H9 (cell line): ENCODE results near the gene CUEDC2. TPM values are rescaled to one million over a fixed set of nuclear protein-coding genes. Genes with fewer than 3 reads are reported as not detected.

Experiments used
- DNase-seq: peaks from one replicate; pipeline ENCODE4 v3.0.0-alpha.2; 2017
- H2AFZ ChIP-seq: one replicate; pipeline ENCODE4 v1.6.1; 2013; ENCODE audit warnings: mild to moderate bottlenecking, low read length, control low read depth, moderate library complexity
- H2AK5ac ChIP-seq: 2 replicates; pipeline ENCODE4 v1.6.1; 2013; ENCODE audit warnings: low read length, control low read depth, mixed read lengths; ENCODE audit not compliant: insufficient read length
- H2BK120ac ChIP-seq: one replicate; pipeline ENCODE4 v1.6.1; 2013; ENCODE audit warnings: low read depth, mild to moderate bottlenecking, low read length, control low read depth, inconsistent platforms; ENCODE audit not compliant: poor library complexity, severe bottlenecking
- H2BK12ac ChIP-seq: 2 replicates; pipeline ENCODE4 v1.6.1; 2013; ENCODE audit warnings: low read length, control low read depth, mixed read lengths, low read depth; ENCODE audit not compliant: insufficient read length
- H2BK15ac ChIP-seq: 2 replicates; pipeline ENCODE4 v1.6.1; 2013; ENCODE audit warnings: low read depth, low read length, control low read depth
- H2BK20ac ChIP-seq: one replicate; pipeline ENCODE4 v1.6.1; 2013; ENCODE audit warnings: low read depth, mild to moderate bottlenecking, low read length, control low read depth, inconsistent platforms; ENCODE audit not compliant: poor library complexity, severe bottlenecking
- H2BK5ac ChIP-seq: 2 replicates; pipeline ENCODE4 v1.6.1; 2013; ENCODE audit warnings: low read length, control low read depth, mixed read lengths; ENCODE audit not compliant: insufficient read length
- H3K14ac ChIP-seq: 2 replicates; pipeline ENCODE4 v1.6.1; 2013; ENCODE audit warnings: low read length, control low read depth; ENCODE audit not compliant: insufficient read depth
- H3K18ac ChIP-seq: 2 replicates; pipeline ENCODE4 v1.6.1; 2013; ENCODE audit warnings: low read depth, mild to moderate bottlenecking, mixed read lengths, low read length, control low read depth; ENCODE audit not compliant: insufficient read length
- H3K23ac ChIP-seq: 2 replicates; pipeline ENCODE4 v1.6.1; 2013; ENCODE audit warnings: low read length, control low read depth, mixed read lengths, low read depth; ENCODE audit not compliant: insufficient read length
- H3K23me2 ChIP-seq: 2 replicates; pipeline ENCODE4 v1.6.1; 2013; ENCODE audit warnings: low read depth, mild to moderate bottlenecking, mixed read lengths, low read length, control low read depth; ENCODE audit not compliant: insufficient read length, poor library complexity, severe bottlenecking
- H3K27ac ChIP-seq: 2 replicates; pipeline ENCODE4 v1.5.1; 2013; ENCODE audit warnings: low read length, control low read depth, mixed read lengths, low read depth; ENCODE audit not compliant: insufficient read length
- H3K27me3 ChIP-seq: 2 replicates; pipeline ENCODE4 v1.6.1; 2013; ENCODE audit warnings: low read length, control low read depth, inconsistent platforms; ENCODE audit not compliant: insufficient read depth
- H3K4ac ChIP-seq: 2 replicates; pipeline ENCODE4 v1.6.1; 2013; ENCODE audit warnings: low read depth, mild to moderate bottlenecking, control low read depth, inconsistent platforms, low read length, moderate library complexity
- H3K4me1 ChIP-seq: 2 replicates; pipeline ENCODE4 v1.6.1; 2013; ENCODE audit warnings: low read length, control low read depth, inconsistent platforms; ENCODE audit not compliant: insufficient read depth
- H3K4me2 ChIP-seq: 2 replicates; pipeline ENCODE4 v1.6.1; 2013; ENCODE audit warnings: low read length, control low read depth, mixed read lengths; ENCODE audit not compliant: insufficient read length, insufficient read depth
- H3K56ac ChIP-seq: 2 replicates; pipeline ENCODE4 v1.6.1; 2013; ENCODE audit warnings: low read depth, mild to moderate bottlenecking, mixed read lengths, low read length, control low read depth; ENCODE audit not compliant: insufficient read length
- H3K79me1 ChIP-seq: 2 replicates; pipeline ENCODE4 v1.6.1; 2013; ENCODE audit warnings: low read depth, mild to moderate bottlenecking, moderate library complexity, low read length, control low read depth, inconsistent platforms; ENCODE audit not compliant: insufficient read depth, poor library complexity, severe bottlenecking
- H3K79me2 ChIP-seq: 2 replicates; pipeline ENCODE4 v1.6.1; 2013; ENCODE audit warnings: low read length, control low read depth, inconsistent platforms; ENCODE audit not compliant: insufficient read depth
- H3K9ac ChIP-seq: 2 replicates; pipeline ENCODE4 v1.6.1; 2013; ENCODE audit warnings: low read length, control low read depth, mixed read lengths; ENCODE audit not compliant: insufficient read length; ENCODE audit errors: extremely low read depth
- H3K9me3 ChIP-seq: one replicate; pipeline ENCODE4 v1.6.1; 2013; ENCODE audit warnings: low read depth, low read length, inconsistent platforms; ENCODE audit not compliant: control insufficient read depth
- H3T11ph ChIP-seq: one replicate; pipeline ENCODE4 v1.6.1; 2013; ENCODE audit warnings: mild to moderate bottlenecking, low read length, control low read depth, inconsistent platforms
- H4K20me1 ChIP-seq: one replicate; pipeline ENCODE4 v1.6.1; 2013; ENCODE audit not compliant: control insufficient read depth, insufficient read length, insufficient read depth
- H4K5ac ChIP-seq: 2 replicates; pipeline ENCODE4 v1.6.1; 2013; ENCODE audit warnings: low read depth, mild to moderate bottlenecking, mixed read lengths, low read length, control low read depth; ENCODE audit not compliant: insufficient read length
- H4K8ac ChIP-seq: replicated peaks from 2 replicates; pipeline ENCODE4 v1.6.1; 2013; ENCODE audit warnings: low read length, control low read depth, mixed read lengths, low read depth; ENCODE audit not compliant: insufficient read length
- H4K91ac ChIP-seq: 2 replicates; pipeline ENCODE4 v1.6.1; 2013; ENCODE audit warnings: low read depth, mild to moderate bottlenecking, moderate library complexity, mixed read lengths, low read length, control low read depth; ENCODE audit not compliant: insufficient read length
- H3K27ac Mint-ChIP-seq, 3 experiments: 2 replicates in 2 of 3; 3 replicates in 1 of 3; pipeline ENCODE4 v1.8.0; 2020 to 2021; ENCODE audit warnings: mixed read lengths in 3 of 3, mild to moderate bottlenecking in 1 of 3, moderate library complexity in 1 of 3
- H3K27me3 Mint-ChIP-seq: 2 replicates; pipeline ENCODE4 v1.8.0; 2021; ENCODE audit warnings: low read depth, mild to moderate bottlenecking, moderate library complexity, mixed read lengths
- H3K36me3 Mint-ChIP-seq, 3 experiments: 2 replicates in 2 of 3; 3 replicates in 1 of 3; pipeline ENCODE4 v1.8.0; 2020 to 2021; ENCODE audit warnings: low read depth in 3 of 3, mixed read lengths in 3 of 3; ENCODE audit not compliant: insufficient read depth in 1 of 3
- H3K4me1 Mint-ChIP-seq, 2 experiments: 2 replicates each; pipeline ENCODE4 v1.8.0; 2020; ENCODE audit warnings: mixed read lengths in 2 of 2
- H3K4me3 Mint-ChIP-seq, 2 experiments: 2 replicates in 1 of 2; 3 replicates in 1 of 2; pipeline ENCODE4 v1.8.0; 2020 to 2021; ENCODE audit warnings: mild to moderate bottlenecking in 2 of 2, mixed read lengths in 2 of 2, moderate library complexity in 1 of 2
- H3K9me3 Mint-ChIP-seq, 2 experiments: 2 replicates in 1 of 2; 3 replicates in 1 of 2; pipeline ENCODE4 v1.8.0; 2020; ENCODE audit warnings: mild to moderate bottlenecking in 2 of 2, mixed read lengths in 2 of 2, moderate library complexity in 1 of 2
- CTCF ChIP-seq: fragments of 200-600 bp; sonication (generic); conservative IDR thresholded peaks from 3 replicates; pipeline ENCODE4 v1.8.0; 2021; ENCODE audit warnings: antibody characterized with exemption, mild to moderate bottlenecking
- WGBS: extraction: QIAGEN DNeasy Blood & Tissue Kit; methylation state at CpG from one replicate; pipeline ENCODE4 v1.1.7; 2013; ENCODE audit warnings: missing lambda C conversion rate, low lambda C conversion rate, mixed read lengths; ENCODE audit not compliant: insufficient read length; ENCODE audit errors: extremely low coverage; 5-methylcytosine and 5-hydroxymethylcytosine counted together
- total RNA-seq: library from RNA; stranded (reverse); gene quantifications from 2 replicates; pipeline ENCODE4 v1.2.1, GENCODE V29; 2021

The CUEDC2 gene
- total RNA-seq, 1 experiment from 2014 or later = 41.2 TPM

GRCh38 chr10:102473445-102474331, 41.3 kb upstream of the CUEDC2 start:
- H3K27me3 ChIP-seq = no peaks in the 10 kb centered on the region
- WGBS = no CpG with 5 or more reads among the region's 27 CpGs
- H3K4me3 Mint-ChIP-seq = no peak overlapping the region

More at GRCh38 chr10:102473445-102474331, 41.3 kb upstream of the CUEDC2 start:
- Histone ChIP-seq H4K20me1 (no peaks in the 10 kb centered on the region), H3K23ac (no peak overlapping the region), H3K9ac (no peak overlapping the region), H3K79me1 (no peaks in the 10 kb centered on the region), H3K4me1 (no peaks in the 10 kb centered on the region), H3K18ac (no peak overlapping the region), H3K14ac (no peak overlapping the region), H2BK15ac (no peak overlapping the region), H2BK20ac (no peak overlapping the region), H2AFZ (no peak overlapping the region), H3K4me2 (no peak overlapping the region), H2BK120ac (no peak overlapping the region), H2BK12ac (no peak overlapping the region), H3K79me2 (no peaks in the 10 kb centered on the region), H3K23me2 (no peaks in the 10 kb centered on the region), H3K9me3 (no peaks in the 10 kb centered on the region), H4K91ac (no peak overlapping the region), H3T11ph (no peak overlapping the region), H4K8ac (no peak overlapping the region), H2BK5ac (no peak overlapping the region), H4K5ac (no peak overlapping the region), H3K4ac (no peak overlapping the region), H2AK5ac (no peak overlapping the region), H3K27ac (no peak overlapping the region), H3K56ac (no peak overlapping the region)
- no peaks in the 10 kb centered on the region for H3K9me3 Mint-ChIP-seq
- DNase-seq = no peak
- no peak for TF ChIP-seq CTCF
- peaks cover 7 to 21% (median 17%) of the 10 kb centered on the region in 3 experiments; a peak in 6 of 7 replicates for H3K36me3 Mint-ChIP-seq
- no peak overlapping the region; a peak in 1 of 7 replicates for H3K27ac Mint-ChIP-seq
- no peaks in the 10 kb centered on the region for H3K4me1 Mint-ChIP-seq
- H3K27me3 Mint-ChIP-seq = no peaks in the 10 kb centered on the region; the same call in none of the 2 replicates
